ENCODE measurements around the gene AACS.

DNA sequence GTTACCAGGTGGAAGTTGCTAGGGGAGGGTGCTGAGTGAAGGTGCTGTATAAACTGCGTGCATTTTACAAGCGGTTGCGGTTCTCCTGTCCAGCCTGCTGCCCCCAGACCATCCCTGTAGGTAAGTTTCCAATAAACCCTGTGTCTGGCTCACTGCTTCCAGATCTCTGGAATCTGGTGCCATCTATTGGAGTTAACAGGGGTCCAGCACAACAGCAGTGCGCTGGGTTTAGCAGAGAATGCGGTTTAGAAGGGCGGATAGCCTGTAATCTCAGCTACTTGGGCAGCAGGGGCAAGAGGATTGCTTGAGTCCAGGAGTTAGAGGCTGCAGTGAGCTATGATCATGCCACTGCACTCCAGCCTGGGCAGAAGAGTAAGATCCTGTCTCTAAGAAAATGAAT lies 4.9 kb downstream of the AACS start:
- TF ChIP-seq RAD21 (IDR thresholded peaks at IDR 0.05; ENCODE audit: low read length), result no peak
- no peak for TF ChIP-seq MAFK (IDR thresholded peaks at IDR 0.05; ENCODE audit: low read depth, low read length)
- no peak for TF ChIP-seq MXI1 (IDR thresholded peaks at IDR 0.05; ENCODE audit: borderline replicate concordance, low read depth, low read length)
- TF ChIP-seq CTCF (conservative IDR thresholded peaks at IDR 0.05; ENCODE audit: low read depth, low read length), result no peak
- no peak for TF ChIP-seq SMC3 (IDR thresholded peaks at IDR 0.05; ENCODE audit: low read depth, low read length)
- no peak for TF ChIP-seq BHLHE40 (IDR thresholded peaks at IDR 0.05; ENCODE audit: low read depth, low read length)
- no peak for TF ChIP-seq POLR2A (IDR thresholded peaks at IDR 0.05; ENCODE audit: low read depth, low read length)
- TF ChIP-seq CHD1 (IDR thresholded peaks at IDR 0.05; ENCODE audit: low read depth, low read length), result no peak
